ENCODE measurements around the gene EGF. TPM values are rescaled to one million over a fixed set of nuclear protein-coding genes. Genes with fewer than 3 reads are reported as not detected.

The EGF gene
- total and polyA plus RNA-seq, 12 donors, result 0.54 to 16.4 (median 11.7) TPM

- Histone ChIP-seq H3K4me1 (no peaks in the 10 kb centered on the region), H3K27ac (no peak overlapping the region), H3K36me3 (no peaks in the 10 kb centered on the region), H3K4me3 (no peak overlapping the region), H3K9me3 (no peaks in the 10 kb centered on the region), H3K27me3 (peaks cover 0 to 4% (median 0%) of the 10 kb centered on the region in 7 donors)
- DNase-seq, result no peak
- ATAC-seq, result no peak
- intact Hi-C loops (cut with DNase I), result loop anchor here in 6 of 10 donors (2.0 to 10.0 kb wide), 4 partner anchors 310 to 513 kb away; no protein-coding TSS in a partner anchor
- TF ChIP-seq CTCF (IDR thresholded peaks at IDR 0.05), result no peak
- WGBS, 2 donors, result 91 to 93% methylated on average over 1 of the region's 1 CpG
Measured at GRCh38 chr4:110004556-110004955, 91.9 kb downstream of the EGF start.

- Histone ChIP-seq H3K36me3 (no peaks in the 10 kb centered on the region), H3K9me3 (no peaks in the 10 kb centered on the region), H3K27ac (no peak overlapping the region), H3K4me1 (no peaks in the 10 kb centered on the region), H3K27me3 (no peaks in the 10 kb centered on the region), H3K4me3 (no peak overlapping the region)
- DNase-seq (no peak), ATAC-seq (peak in 1 of 8 donors; percentile 29)
- peak; percentile 26 to 79 (median 73) for TF ChIP-seq CTCF (IDR thresholded peaks at IDR 0.05)
- intact Hi-C loops (cut with DNase I), result loop anchor here in 8 of 10 donors (2.0 to 10.0 kb wide), 5 partner anchors 307 to 511 kb away; no protein-coding TSS in a partner anchor
- 9 to 22% methylated on average over 1 of the region's 1 CpG for WGBS, 2 donors
Measured at GRCh38 chr4:110005461-110006056, 92.9 kb downstream of the EGF start.

GRCh38 chr4:110007217-110007616 is 94.5 kb downstream of the EGF start:
- no peak overlapping the region for H3K27ac ChIP-seq
- H3K36me3 ChIP-seq, result no peaks in the 10 kb centered on the region
- no peak overlapping the region for H3K4me3 ChIP-seq
- DNase-seq (no peak), ATAC-seq (no peak)
- H3K4me1 ChIP-seq, result no peaks in the 10 kb centered on the region
- no peaks in the 10 kb centered on the region for H3K9me3 ChIP-seq
- H3K27me3 ChIP-seq, result no peaks in the 10 kb centered on the region
- intact Hi-C loops (cut with DNase I), result loop anchor here in 6 of 10 donors (2.0 to 10.0 kb wide), 4 partner anchors 305 to 508 kb away; no protein-coding TSS in a partner anchor
- 95 to 97% methylated on average over 3 of the region's 3 CpGs for WGBS, 2 donors
- TF ChIP-seq CTCF (IDR thresholded peaks at IDR 0.05), result no peak

GRCh38 chr4:110008540-110008939 is 95.9 kb downstream of the EGF start:
- intact Hi-C loops (cut with DNase I), result loop anchor here in 5 of 10 donors (5.0 to 10.0 kb wide), 3 partner anchors 304 to 504 kb away; no protein-coding TSS in a partner anchor
- no peaks in the 10 kb centered on the region for H3K9me3 ChIP-seq

More at GRCh38 chr4:110008540-110008939, 95.9 kb downstream of the EGF start:
- Histone ChIP-seq H3K4me1 (no peaks in the 10 kb centered on the region), H3K4me3 (no peak overlapping the region), H3K36me3 (no peaks in the 10 kb centered on the region), H3K27ac (no peak overlapping the region), H3K27me3 (no peaks in the 10 kb centered on the region)
- WGBS, 2 donors, result 33 to 48% methylated on average over 2 of the region's 2 CpGs
- no peak for TF ChIP-seq CTCF (IDR thresholded peaks at IDR 0.05)
- DNase-seq (no peak), ATAC-seq (peak in 1 of 8 donors; percentile 41)
